ENCODE results near the gene TXNDC8.

DNA sequence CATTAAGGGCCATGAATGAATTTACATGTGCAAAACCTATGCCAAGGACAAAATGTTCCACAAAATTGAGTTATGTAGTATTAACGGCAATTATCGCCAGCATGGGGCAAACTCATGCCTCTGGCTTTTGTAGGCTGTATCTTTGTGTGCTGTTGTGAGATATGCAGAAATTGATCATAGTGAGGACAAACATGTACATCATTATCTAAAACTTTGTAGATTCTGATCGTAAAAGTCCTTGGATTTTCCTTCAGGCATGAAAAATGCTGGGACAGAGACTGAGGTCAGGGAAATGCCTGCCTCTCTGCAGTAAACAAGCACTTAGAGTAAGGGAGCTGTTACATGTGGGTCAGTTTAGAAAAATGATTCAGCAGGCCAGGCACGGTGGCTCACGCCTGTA is 5.9 kb upstream of the TXNDC8 start:
- TF ChIP-seq CBX3 (IDR thresholded peaks at IDR 0.05; ENCODE audit: low read depth) (no peak), EZH2 (IDR thresholded peaks at IDR 0.05) (no peak), JUND (IDR thresholded peaks at IDR 0.05) (no peak), SP1 (IDR thresholded peaks at IDR 0.05; ENCODE audit: low read depth) (no peak)

Measured in HCT116 (cell line).